Measurements from ENCODE around the gene PRPH2. TPM values are rescaled to one million over a fixed set of nuclear protein-coding genes. Genes with fewer than 3 reads are reported as not detected.

The PRPH2 gene
- total RNA-seq, 1 donor from 2014 or later: not detected

GRCh38 chr6:42746463-42747391 lies 24.3 kb upstream of the PRPH2 start:
- H3K27me3 ChIP-seq: no peaks in the 10 kb centered on the region
- peak overlapping the region; percentile 98 for H3K27ac ChIP-seq
- peaks cover 53% of the 10 kb centered on the region for H3K4me1 ChIP-seq
- H3K4me3 ChIP-seq: peak overlapping the region; percentile 87 to 97
- DNase-seq (ENCODE audit: extremely low spot score in 2 of 2): peak in 1 of 2 donors; percentile 94
- H3K36me3 ChIP-seq: no peaks in the 10 kb centered on the region
- no peak for TF ChIP-seq CTCF (IDR thresholded peaks at IDR 0.05)
- TF ChIP-seq POLR2A (IDR thresholded peaks at IDR 0.05): peak in 1 of 2 donors; percentile 82
- TF ChIP-seq POLR2AphosphoS5 (IDR thresholded peaks at IDR 0.05; ENCODE audit: insufficient read depth in 1 of 2, low read depth in 1 of 2): peak; percentile 72 to 97
- intact Hi-C loops (cut with DNase I): loop anchor here (2.0 kb wide), 1 partner anchor 36 kb away; the partner anchor contains the start of gene BICRAL
- no peaks in the 10 kb centered on the region for H3K9me3 ChIP-seq

GRCh38 chr6:42745640-42746462 lies 23.5 kb upstream of the PRPH2 start, which contains the start of gene TBCC:
Gene TBCC (minus strand): TSS chr6:42746103. CDS start chr6:42746073, 30 bp downstream.
- H3K4me3 ChIP-seq: peak within 1 kb of the TSS; percentile 87 to 97
- H3K27ac ChIP-seq: peak within 1 kb of the TSS; percentile 98
- H3K27me3 ChIP-seq: no peaks in the 10 kb centered on the region
- no peaks in the 10 kb centered on the region for H3K9me3 ChIP-seq
- no peaks in the 10 kb centered on the region for H3K36me3 ChIP-seq
- intact Hi-C loops (cut with DNase I): loop anchor here (2.0 kb wide), 1 partner anchor 37 kb away; the partner anchor contains the start of gene BICRAL
- H3K4me1 ChIP-seq: peaks cover 50% of the 10 kb centered on the region
- DNase-seq (ENCODE audit: extremely low spot score in 2 of 2): peak; percentile 98 to 100
- peak; percentile 56 to 97 for TF ChIP-seq POLR2AphosphoS5 (IDR thresholded peaks at IDR 0.05; ENCODE audit: insufficient read depth in 1 of 2, low read depth in 1 of 2)
- no peak for TF ChIP-seq CTCF (IDR thresholded peaks at IDR 0.05)
- TF ChIP-seq POLR2A (IDR thresholded peaks at IDR 0.05): peak in 1 of 2 donors; percentile 91

DNA sequence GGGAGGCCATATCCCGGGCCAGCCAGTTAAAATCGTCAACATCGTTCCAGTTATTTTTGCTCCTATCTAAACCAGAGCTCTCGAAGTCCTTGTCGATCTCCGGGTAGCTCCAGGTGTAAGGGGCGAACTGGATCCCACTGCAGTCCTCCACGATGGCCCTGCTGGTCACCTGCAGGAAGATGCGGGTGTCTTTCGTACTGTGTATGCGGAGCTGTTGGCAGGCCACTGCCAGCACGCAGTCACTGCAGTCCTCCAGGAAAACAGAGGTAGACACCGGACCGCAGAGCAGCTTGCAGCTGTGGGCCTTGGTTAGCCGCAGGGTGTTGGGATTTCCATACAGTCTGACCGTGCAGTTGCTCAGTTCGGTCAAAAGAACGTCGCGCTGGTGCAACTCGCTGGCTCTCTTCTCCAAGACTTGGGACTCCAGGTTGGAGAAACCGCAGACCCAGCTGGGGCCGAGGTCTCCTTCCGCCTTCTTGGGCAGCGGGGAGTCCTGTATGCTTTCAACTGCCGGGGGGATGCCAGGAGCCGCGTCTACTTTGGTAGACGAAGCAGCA lies 22.8 kb upstream of the PRPH2 start:
- no peaks in the 10 kb centered on the region for H3K36me3 ChIP-seq
- TF ChIP-seq POLR2A (IDR thresholded peaks at IDR 0.05): no peak
- no peak for TF ChIP-seq POLR2AphosphoS5 (IDR thresholded peaks at IDR 0.05; ENCODE audit: insufficient read depth in 1 of 2, low read depth in 1 of 2)
- no peak for TF ChIP-seq CTCF (IDR thresholded peaks at IDR 0.05)
- peaks cover 48% of the 10 kb centered on the region for H3K4me1 ChIP-seq
- H3K9me3 ChIP-seq: no peaks in the 10 kb centered on the region
- no peak for DNase-seq (ENCODE audit: extremely low spot score in 2 of 2)
- no peaks in the 10 kb centered on the region for H3K27me3 ChIP-seq
- H3K27ac ChIP-seq: peak overlapping the region; percentile 98
- peak overlapping the region; percentile 87 to 97 for H3K4me3 ChIP-seq
- intact Hi-C loops (cut with DNase I): no loop called here

GRCh38 chr6:42744351-42744893 lies 22.0 kb upstream of the PRPH2 start:
- H3K27ac ChIP-seq: peak overlapping the region; percentile 98
- H3K27me3 ChIP-seq: no peaks in the 10 kb centered on the region
- H3K9me3 ChIP-seq: no peaks in the 10 kb centered on the region
- no peak for DNase-seq (ENCODE audit: extremely low spot score in 2 of 2)
- H3K4me1 ChIP-seq: peaks cover 45% of the 10 kb centered on the region
- H3K36me3 ChIP-seq: no peaks in the 10 kb centered on the region
- intact Hi-C loops (cut with DNase I): no loop called here
- TF ChIP-seq CTCF (IDR thresholded peaks at IDR 0.05) (no peak), POLR2AphosphoS5 (IDR thresholded peaks at IDR 0.05; ENCODE audit: insufficient read depth in 1 of 2, low read depth in 1 of 2) (no peak), POLR2A (IDR thresholded peaks at IDR 0.05) (no peak)
- H3K4me3 ChIP-seq: peak overlapping the region; percentile 87 to 97
